Measurements from ENCODE around the gene TTC24.
"Not testable (repeated sequence)": the region's sequence is repeated elsewhere in the genome, so short reads cannot be mapped to it uniquely, and the experiment has no call there.

The TTC24 gene

GRCh38 chr1:156612666-156613065 lies 33.1 kb downstream of the TTC24 start:
- ATAC-seq = no peak

- ATAC-seq = no peak
Measured at GRCh38 chr1:156615946-156616345, 36.4 kb downstream of the TTC24 start.

GRCh38 chr1:156616463-156616862 lies 36.9 kb downstream of the TTC24 start:
- ATAC-seq = no peak

- no peak for ATAC-seq
Measured at GRCh38 chr1:156618853-156619581, 39.5 kb downstream of the TTC24 start, which contains the start of gene HAPLN2. Gene HAPLN2, plus strand, starts transcription at chr1:156619415. Its CDS starts 4,076 bp downstream, at chr1:156623491.

GRCh38 chr1:156619582-156619955 lies 40.0 kb downstream of the TTC24 start:
- no peak for ATAC-seq

GRCh38 chr1:156622581-156623297 lies 43.2 kb downstream of the TTC24 start:
- ATAC-seq = no peak

GRCh38 chr1:156623946-156624813 lies 44.7 kb downstream of the TTC24 start:
- ATAC-seq = peak; percentile 59 to 63

DNA sequence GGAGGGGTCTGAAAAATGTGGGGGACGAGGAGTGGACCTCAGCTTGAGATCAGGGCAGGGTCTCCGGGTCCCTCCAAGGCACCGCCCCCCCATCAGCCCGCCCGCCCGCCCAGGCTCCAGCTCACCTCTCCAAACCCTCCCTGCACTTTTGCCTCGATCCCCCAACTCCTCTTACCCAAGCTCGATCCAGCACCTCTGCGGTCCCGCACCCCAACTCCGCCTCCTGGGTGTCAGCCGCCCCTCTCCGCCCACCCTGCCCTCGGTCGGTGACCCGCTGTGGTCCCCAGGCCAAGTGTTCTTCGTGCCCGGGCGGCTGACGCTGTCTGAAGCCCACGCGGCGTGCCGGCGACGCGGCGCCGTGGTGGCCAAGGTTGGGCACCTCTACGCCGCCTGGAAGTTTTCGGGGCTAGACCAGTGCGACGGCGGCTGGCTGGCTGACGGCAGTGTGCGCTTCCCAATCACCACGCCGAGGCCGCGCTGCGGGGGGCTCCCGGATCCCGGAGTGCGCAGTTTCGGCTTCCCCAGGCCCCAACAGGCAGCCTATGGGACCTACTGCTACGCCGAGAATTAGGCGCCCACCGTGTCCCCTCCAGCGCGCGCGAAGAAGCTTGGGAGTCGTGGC lies 45.4 kb downstream of the TTC24 start:
- ATAC-seq = no peak

GRCh38 chr1:156625436-156626078 lies 46.0 kb downstream of the TTC24 start:
- peak; percentile 42 to 57 for ATAC-seq

DNA sequence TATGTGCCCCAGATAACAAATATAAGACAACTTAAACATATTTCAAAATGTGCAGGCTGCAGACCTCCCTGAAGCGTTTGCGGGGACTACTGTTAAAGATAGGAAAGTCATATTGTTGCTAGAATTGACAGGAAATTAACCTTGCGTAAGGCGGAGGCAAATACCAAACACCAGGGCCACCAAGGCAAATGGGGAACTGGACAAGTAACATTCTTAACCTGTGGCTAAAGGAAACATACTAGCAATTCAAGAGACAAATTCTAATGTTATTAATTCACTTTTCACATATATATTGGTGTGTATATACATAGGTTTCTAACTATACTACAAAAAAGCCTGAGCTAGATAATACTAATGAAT lies 46.5 kb downstream of the TTC24 start:
- ATAC-seq = no peak

GRCh38 chr1:156627313-156627880 lies 47.9 kb downstream of the TTC24 start:
- no peak for ATAC-seq

DNA sequence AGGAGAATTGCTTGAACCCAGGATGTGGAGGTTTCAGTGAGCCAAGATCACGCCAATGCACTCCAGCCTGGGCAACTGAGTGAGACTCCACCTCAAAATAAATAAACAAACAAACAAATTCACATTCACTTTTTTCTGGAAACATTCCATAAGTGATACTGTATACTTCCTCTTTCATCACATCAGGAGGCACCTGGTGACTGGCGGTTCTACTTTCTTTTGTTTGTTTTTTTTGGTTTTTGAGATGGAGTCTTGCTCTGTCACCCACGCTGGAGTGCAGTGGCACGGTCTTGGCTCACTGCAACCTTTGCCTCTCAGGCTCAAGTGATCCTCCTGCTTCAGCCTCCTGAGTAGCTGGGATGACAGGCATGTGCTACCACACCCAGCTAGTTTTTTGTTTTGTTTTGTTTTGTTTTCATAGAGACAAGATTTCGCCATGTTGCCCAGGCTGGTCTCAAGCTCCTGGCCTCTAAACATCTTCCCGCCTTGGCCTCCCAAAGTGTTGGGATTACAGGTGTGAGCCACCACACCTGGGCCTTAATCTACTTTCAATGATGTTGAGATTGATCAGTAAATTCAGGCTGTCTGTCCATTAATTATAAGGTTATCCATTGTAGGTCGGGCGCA lies 50.4 kb downstream of the TTC24 start:
- ATAC-seq = no peak

DNA sequence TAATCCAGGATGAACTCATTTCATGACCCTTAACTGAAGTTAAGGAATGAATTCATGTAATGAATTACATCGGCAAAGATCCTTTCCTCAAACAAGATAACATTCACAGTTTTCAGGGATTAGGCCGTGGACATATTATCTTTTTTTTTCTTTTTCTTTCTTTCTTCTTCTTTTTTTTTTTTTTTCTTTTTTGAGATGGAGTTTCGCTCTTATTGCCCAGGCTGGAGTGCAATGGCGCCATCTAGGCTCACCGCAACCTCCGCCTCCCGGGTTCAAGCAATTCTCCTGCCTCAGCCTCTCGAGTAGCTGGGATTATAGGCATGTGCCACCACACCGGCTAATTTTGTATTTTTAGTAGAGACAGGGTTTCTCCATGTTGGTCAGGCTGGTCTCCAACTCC lies 51.6 kb downstream of the TTC24 start:
- not testable (repeated sequence) for ATAC-seq

DNA sequence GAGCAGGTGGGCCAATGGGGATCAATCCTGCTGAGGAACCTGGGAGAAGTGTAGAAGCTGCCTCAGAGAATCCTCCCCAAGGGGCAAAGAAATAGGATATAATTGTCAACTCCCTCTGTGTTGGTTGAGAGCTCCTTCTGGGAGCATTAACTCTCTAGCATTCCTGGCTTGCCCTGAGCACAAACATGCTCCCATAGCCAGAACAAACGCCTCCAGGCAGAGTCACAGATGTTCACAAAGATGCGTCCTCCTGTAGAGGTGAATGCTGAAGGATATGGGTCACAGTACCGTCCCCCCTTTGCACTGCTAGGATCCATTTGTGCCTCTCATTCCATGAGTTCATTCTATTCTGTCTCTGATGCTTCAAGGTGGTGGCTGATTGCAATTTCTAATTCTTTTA lies 52.8 kb downstream of the TTC24 start:
- no peak for ATAC-seq

Data from activated CD4-positive, CD25-positive, alpha-beta regulatory T cell treated with anti-CD3 and anti-CD28 coated beads, Interleukin-2, amount 50 U/mL, for 24 hours (primary cell).